Measurements from ENCODE around the gene RC3H1.

The RC3H1 gene

GRCh38 chr1:173886746-173887611 is 135.2 kb downstream of the RC3H1 start:
- DNase-seq (ENCODE audit: low spot score): no peak

DNA sequence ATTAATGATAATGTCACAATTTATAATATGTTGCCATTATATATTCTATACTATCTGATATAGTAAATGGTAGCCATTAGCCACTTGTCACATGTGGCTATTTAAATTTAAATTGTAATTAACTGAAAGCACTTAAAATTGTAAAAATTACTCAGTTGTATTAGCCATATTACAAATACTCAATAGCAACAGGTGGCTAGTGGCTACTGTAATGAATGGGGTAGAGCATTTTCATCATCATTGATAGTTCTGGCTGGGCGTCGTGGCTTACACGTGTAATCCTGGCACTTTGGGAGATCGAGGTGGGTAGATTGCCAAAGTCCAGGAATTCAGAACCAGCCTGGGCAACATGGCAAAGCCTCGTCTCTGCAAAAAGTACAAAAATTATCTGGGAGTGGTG is 137.5 kb downstream of the RC3H1 start:
- no peak for DNase-seq (ENCODE audit: low spot score)
